SJSA1 (cell line): ENCODE measurements around the gene DHRS7C. TPM values are rescaled to one million over a fixed set of nuclear protein-coding genes. Genes with fewer than 3 reads are reported as not detected.

Experiments used
- DNase-seq, 2 experiments: peaks; one replicate each; pipeline ENCODE4 v3.0.0-alpha.2; 2015 to 2020; ENCODE audit warnings: low spot score in 2 of 2, low read depth in 1 of 2
- H3K27ac ChIP-seq: fragments of 250-450 bp; sonication (Bioruptor Pico); 2 replicates; pipeline ENCODE4 v1.5.1; 2020; ENCODE audit warnings: mild to moderate bottlenecking, moderate library complexity
- H3K27me3 ChIP-seq: fragments of 250-450 bp; sonication (Bioruptor Pico); replicated peaks from 2 replicates; pipeline ENCODE4 v1.5.1; 2020; ENCODE audit warnings: mild to moderate bottlenecking, moderate library complexity
- H3K36me3 ChIP-seq: fragments of 250-450 bp; sonication (Bioruptor Pico); 2 replicates; pipeline ENCODE4 v1.5.1; 2020; ENCODE audit warnings: mild to moderate bottlenecking
- H3K4me1 ChIP-seq: fragments of 250-450 bp; sonication (Bioruptor Pico); replicated peaks from 2 replicates; pipeline ENCODE4 v1.6.1; 2021; ENCODE audit warnings: mild to moderate bottlenecking
- H3K4me3 ChIP-seq: fragments of 250-450 bp; sonication (Bioruptor Pico); 2 replicates; pipeline ENCODE4 v1.5.1; 2020; ENCODE audit warnings: mild to moderate bottlenecking
- H3K9me3 ChIP-seq: fragments of 250-450 bp; sonication (Bioruptor Pico); replicated peaks from 2 replicates; pipeline ENCODE4 v1.5.1; 2020; ENCODE audit warnings: mild to moderate bottlenecking
- total RNA-seq: library from RNA; depleted of rRNA; stranded (reverse); fragments of >200 nt; shearing (Covaris generic); gene quantifications from 2 replicates; pipeline ENCODE4 v1.2.3, GENCODE V29; 2014

Gene DHRS7C
- total RNA-seq, 1 experiment from 2014 or later: not detected

DNA sequence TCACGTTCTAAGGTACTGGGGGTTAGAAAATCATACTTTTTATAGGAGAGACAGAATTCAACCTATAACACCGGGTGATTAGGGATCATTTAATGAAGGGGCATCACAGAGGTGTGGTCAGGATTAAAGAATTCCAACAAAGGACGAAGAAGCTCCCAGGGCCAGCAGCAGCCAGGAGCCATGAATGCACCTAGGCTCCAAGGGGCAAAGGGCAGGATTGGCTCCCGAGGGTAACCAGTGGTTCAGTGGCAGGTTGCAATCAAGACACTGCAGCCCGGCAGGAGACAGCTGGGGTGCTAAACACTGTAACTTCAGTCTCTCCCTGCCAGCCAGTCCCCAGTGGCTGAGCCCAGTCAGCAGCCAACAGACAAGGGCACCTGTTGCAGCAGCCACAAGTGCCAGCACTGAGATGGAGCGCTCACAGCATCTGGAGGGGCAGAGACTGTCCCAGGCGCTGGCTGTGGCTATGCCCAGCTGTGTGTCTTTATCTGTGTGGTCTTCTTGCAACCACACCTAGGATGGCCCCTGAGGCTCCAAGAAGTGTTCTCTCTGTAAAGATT lies 23.9 kb downstream of the DHRS7C start:
- Histone ChIP-seq H3K27me3 (no peaks in the 10 kb centered on the region), H3K9me3 (no peaks in the 10 kb centered on the region), H3K4me1 (no peaks in the 10 kb centered on the region), H3K36me3 (no peaks in the 10 kb centered on the region), H3K27ac (no peak overlapping the region), H3K4me3 (no peak overlapping the region)
- DNase-seq: no peak

DNA sequence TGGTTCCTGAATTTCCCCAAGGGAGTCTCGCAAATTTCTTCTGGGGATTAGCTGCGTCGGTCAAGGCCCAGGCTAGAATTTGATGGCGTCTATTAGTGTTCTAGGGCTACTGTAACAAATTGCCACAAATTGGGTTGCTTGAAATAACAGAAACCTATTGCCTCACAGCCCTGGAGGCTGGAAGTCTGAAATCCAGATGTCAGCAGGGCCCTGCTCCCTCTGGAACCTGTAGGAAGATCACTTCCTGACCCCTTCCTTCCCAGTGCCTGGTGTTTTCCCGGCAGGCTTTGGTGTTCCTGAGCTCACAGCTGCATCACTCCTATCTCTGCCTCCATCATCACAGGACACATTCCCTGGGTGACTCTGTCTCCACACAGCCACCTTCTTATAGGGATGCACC lies 24.4 kb downstream of the DHRS7C start:
- H3K27me3 ChIP-seq: no peaks in the 10 kb centered on the region
- DNase-seq: no peak
- H3K4me3 ChIP-seq: no peak overlapping the region
- no peaks in the 10 kb centered on the region for H3K4me1 ChIP-seq
- no peaks in the 10 kb centered on the region for H3K9me3 ChIP-seq
- no peak overlapping the region for H3K27ac ChIP-seq
- no peaks in the 10 kb centered on the region for H3K36me3 ChIP-seq

GRCh38 chr17:9765322-9765721 lies 26.1 kb downstream of the DHRS7C start:
- no peak overlapping the region for H3K27ac ChIP-seq
- no peak for DNase-seq
- no peaks in the 10 kb centered on the region for H3K4me1 ChIP-seq
- no peaks in the 10 kb centered on the region for H3K36me3 ChIP-seq
- no peaks in the 10 kb centered on the region for H3K27me3 ChIP-seq
- H3K4me3 ChIP-seq: no peak overlapping the region
- H3K9me3 ChIP-seq: no peaks in the 10 kb centered on the region

- no peaks in the 10 kb centered on the region for H3K36me3 ChIP-seq
- no peaks in the 10 kb centered on the region for H3K27me3 ChIP-seq
- H3K4me1 ChIP-seq: no peaks in the 10 kb centered on the region
- no peak overlapping the region for H3K27ac ChIP-seq
- no peak overlapping the region for H3K4me3 ChIP-seq
- H3K9me3 ChIP-seq: no peaks in the 10 kb centered on the region
- no peak for DNase-seq
Observed at GRCh38 chr17:9763643-9764042, 27.7 kb downstream of the DHRS7C start.

DNA sequence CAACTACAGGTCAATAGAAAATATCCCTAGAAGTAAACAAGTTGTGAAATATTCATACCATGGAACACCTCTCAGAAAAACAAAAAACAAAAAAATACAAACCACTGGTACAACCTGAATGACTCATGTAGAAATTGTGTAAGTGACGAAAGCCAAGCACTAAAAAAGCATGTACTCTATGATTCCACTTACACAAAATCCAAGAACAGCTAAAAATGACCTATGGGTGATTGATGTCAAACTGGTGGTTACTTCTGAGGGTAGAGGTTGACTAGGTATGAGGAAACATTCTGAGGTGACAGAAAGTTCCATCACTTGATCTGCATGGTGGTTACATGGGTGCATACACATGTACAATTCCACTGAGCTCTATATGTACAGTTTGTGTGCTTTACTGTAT lies 31.1 kb downstream of the DHRS7C start:
- Histone ChIP-seq H3K36me3 (no peaks in the 10 kb centered on the region), H3K9me3 (no peaks in the 10 kb centered on the region), H3K27me3 (no peaks in the 10 kb centered on the region), H3K4me3 (no peak overlapping the region), H3K27ac (no peak overlapping the region), H3K4me1 (no peaks in the 10 kb centered on the region)
- DNase-seq: no peak

DNA sequence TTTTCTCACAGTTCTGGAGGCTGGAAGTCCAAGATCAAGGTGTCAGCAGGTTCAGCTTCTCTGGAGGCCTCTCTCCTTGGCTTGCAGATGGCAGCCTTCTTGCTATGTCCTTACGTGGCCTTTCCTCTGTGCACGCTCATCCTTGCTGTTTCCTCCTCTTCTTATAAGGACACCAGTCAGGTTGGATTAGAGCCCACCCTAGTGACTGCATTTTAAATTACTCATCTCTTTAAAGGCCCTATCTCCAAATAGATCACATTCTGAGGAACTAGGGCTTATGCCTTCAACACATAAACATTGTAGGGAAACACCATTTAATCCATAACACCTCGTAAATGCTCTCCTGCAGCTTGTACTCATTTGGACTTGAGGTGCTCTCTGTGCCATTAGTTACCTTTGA lies 36.3 kb downstream of the DHRS7C start:
- no peaks in the 10 kb centered on the region for H3K4me1 ChIP-seq
- no peaks in the 10 kb centered on the region for H3K27me3 ChIP-seq
- H3K36me3 ChIP-seq: no peaks in the 10 kb centered on the region
- H3K27ac ChIP-seq: no peak overlapping the region
- DNase-seq: no peak
- H3K4me3 ChIP-seq: no peak overlapping the region
- H3K9me3 ChIP-seq: no peaks in the 10 kb centered on the region

GRCh38 chr17:9750524-9750923 lies 40.9 kb downstream of the DHRS7C start:
- Histone ChIP-seq H3K36me3 (no peaks in the 10 kb centered on the region), H3K4me1 (no peaks in the 10 kb centered on the region), H3K9me3 (no peaks in the 10 kb centered on the region), H3K4me3 (no peak overlapping the region), H3K27ac (no peak overlapping the region), H3K27me3 (no peaks in the 10 kb centered on the region)
- no peak for DNase-seq

DNA sequence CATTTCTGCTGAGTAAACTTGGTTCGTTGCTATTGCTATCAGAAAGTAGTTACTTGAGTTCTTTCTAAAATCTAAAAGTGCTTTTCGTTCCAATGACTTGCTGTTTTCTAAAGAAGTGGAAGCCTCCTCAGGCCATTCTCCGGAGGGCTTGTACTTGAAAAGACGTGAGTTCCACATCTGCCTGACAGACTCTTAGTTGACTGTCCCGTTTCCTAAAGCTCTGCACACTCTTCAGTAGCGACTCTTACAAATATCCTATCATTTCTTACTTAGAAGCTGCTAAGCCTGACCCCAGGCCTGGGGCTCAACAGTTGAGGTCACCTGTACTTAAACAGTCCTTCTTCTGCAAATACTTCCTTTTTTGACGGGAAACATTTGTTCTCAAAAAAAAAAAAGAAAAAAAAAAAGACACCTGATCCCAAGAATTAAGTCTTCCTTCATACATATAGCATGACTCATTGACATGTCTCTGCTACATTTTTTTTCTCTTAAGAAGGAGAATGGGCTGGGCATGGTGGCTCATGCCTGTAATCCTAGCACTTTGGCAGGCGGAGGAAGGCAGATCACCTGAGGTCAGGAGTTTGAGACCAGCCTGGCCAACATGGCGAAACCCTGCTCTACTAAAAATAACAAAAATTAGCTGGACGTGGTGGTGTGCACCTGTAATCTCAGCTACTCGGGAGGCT lies 61.5 kb downstream of the DHRS7C start:
- H3K9me3 ChIP-seq: no peaks in the 10 kb centered on the region
- DNase-seq: no peak
- H3K4me3 ChIP-seq: no peak overlapping the region
- no peak overlapping the region for H3K27ac ChIP-seq
- no peaks in the 10 kb centered on the region for H3K36me3 ChIP-seq
- no peaks in the 10 kb centered on the region for H3K4me1 ChIP-seq
- no peaks in the 10 kb centered on the region for H3K27me3 ChIP-seq

GRCh38 chr17:9729034-9729650 lies 62.2 kb downstream of the DHRS7C start:
- Histone ChIP-seq H3K4me1 (no peaks in the 10 kb centered on the region), H3K27ac (no peak overlapping the region), H3K9me3 (no peaks in the 10 kb centered on the region), H3K36me3 (no peaks in the 10 kb centered on the region), H3K27me3 (no peaks in the 10 kb centered on the region), H3K4me3 (no peak overlapping the region)
- DNase-seq: peak in 1 of 2 experiments; percentile 37

DNA sequence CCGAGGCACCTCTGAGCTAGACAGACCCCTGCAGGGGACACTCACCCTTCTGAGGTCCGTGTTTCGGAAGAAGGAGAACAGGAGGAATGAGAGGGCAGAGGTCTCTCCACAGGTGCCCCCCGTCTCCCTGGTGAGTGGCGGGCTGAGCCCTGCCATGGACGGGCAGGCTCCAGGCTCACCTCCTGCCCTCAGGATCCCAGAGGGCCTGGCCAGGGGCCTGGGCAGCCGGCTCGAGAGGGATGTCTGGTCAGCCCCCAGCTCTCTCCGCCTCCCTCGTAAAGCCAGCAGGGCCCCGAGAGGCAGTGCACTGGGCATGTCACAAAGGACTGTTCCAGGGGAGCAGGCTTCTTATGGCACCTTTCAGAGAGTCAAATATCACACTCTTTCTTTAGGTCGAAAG lies 62.8 kb downstream of the DHRS7C start:
- Histone ChIP-seq H3K4me3 (no peak overlapping the region), H3K9me3 (no peaks in the 10 kb centered on the region), H3K4me1 (no peaks in the 10 kb centered on the region), H3K27me3 (no peaks in the 10 kb centered on the region), H3K27ac (no peak overlapping the region), H3K36me3 (no peaks in the 10 kb centered on the region)
- DNase-seq: no peak

GRCh38 chr17:9728005-9728404 lies 63.4 kb downstream of the DHRS7C start:
- no peaks in the 10 kb centered on the region for H3K9me3 ChIP-seq
- no peaks in the 10 kb centered on the region for H3K27me3 ChIP-seq
- H3K36me3 ChIP-seq: no peaks in the 10 kb centered on the region
- H3K27ac ChIP-seq: no peak overlapping the region
- DNase-seq: no peak
- no peak overlapping the region for H3K4me3 ChIP-seq
- H3K4me1 ChIP-seq: no peaks in the 10 kb centered on the region

DNA sequence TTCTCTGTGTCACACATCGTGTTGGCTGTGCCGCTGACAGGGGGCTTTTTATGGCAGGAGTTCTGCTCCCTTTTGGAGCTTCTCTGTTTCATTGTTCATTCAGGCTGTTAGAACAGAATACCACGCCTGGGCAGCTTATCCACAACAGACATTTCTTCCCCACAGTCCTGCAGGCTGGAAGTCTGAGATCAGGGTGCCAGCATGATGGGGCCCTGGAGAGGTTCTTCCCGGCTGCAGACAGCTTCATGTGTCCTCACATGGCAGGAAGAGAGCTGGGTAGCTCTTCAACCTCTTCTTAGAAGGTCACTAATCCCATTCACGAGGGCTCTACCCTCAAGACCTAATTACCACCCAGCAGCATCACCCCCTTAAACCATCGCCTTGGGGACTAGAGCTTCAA lies 65.1 kb downstream of the DHRS7C start:
- Histone ChIP-seq H3K27ac (no peak overlapping the region), H3K4me3 (no peak overlapping the region), H3K4me1 (no peaks in the 10 kb centered on the region), H3K36me3 (no peaks in the 10 kb centered on the region), H3K27me3 (no peaks in the 10 kb centered on the region), H3K9me3 (no peaks in the 10 kb centered on the region)
- no peak for DNase-seq

GRCh38 chr17:9725575-9725974 lies 65.8 kb downstream of the DHRS7C start:
- Histone ChIP-seq H3K27me3 (no peaks in the 10 kb centered on the region), H3K27ac (no peak overlapping the region), H3K4me1 (no peaks in the 10 kb centered on the region), H3K9me3 (no peaks in the 10 kb centered on the region), H3K4me3 (no peak overlapping the region), H3K36me3 (no peaks in the 10 kb centered on the region)
- DNase-seq: no peak
